SHP77 (cell line): ENCODE data around the gene TAOK3.
A peak's percentile ranks its signal among the peaks of the same experiment; 100 is the strongest.
"Not testable (repeated sequence)": the region's sequence is repeated elsewhere in the genome, so short reads cannot be mapped to it uniquely, and the experiment has no call there.

Experiments
- DNase-seq, 2 experiments: peaks; one replicate each; lab custom pipeline; 2025; lab: John Stamatoyannopoulos, UW

TAOK3 gene

GRCh38 chr12:118137148-118137678 lies 235.5 kb downstream of the TAOK3 start:
- no peak for DNase-seq

- peak in 1 of 2 experiments; percentile 32 for DNase-seq
Measured at GRCh38 chr12:118136559-118137003, 236.1 kb downstream of the TAOK3 start.

- peak; percentile 91 to 95 for DNase-seq
Measured at GRCh38 chr12:118135788-118136558, 236.7 kb downstream of the TAOK3 start, which contains the start of gene PEBP1. Gene PEBP1 (plus strand): TSS chr12:118136124. CDS start chr12:118136210, 86 bp downstream.

GRCh38 chr12:118129436-118129835 lies 243.3 kb downstream of the TAOK3 start:
- DNase-seq: not testable (repeated sequence)

GRCh38 chr12:118127867-118128266 lies 244.8 kb downstream of the TAOK3 start:
- no peak for DNase-seq

GRCh38 chr12:118126119-118126757 lies 246.5 kb downstream of the TAOK3 start:
- DNase-seq: no peak

GRCh38 chr12:118125743-118126118 lies 247.0 kb downstream of the TAOK3 start:
- DNase-seq: no peak

GRCh38 chr12:118124333-118124874 lies 248.3 kb downstream of the TAOK3 start:
- DNase-seq: no peak

- DNase-seq: no peak
Measured at GRCh38 chr12:118122264-118122663, 250.4 kb downstream of the TAOK3 start.

GRCh38 chr12:118120579-118121363 lies 251.9 kb downstream of the TAOK3 start:
- peak; percentile 69 to 79 for DNase-seq

GRCh38 chr12:118119449-118119879 lies 253.2 kb downstream of the TAOK3 start:
- DNase-seq: no peak

- DNase-seq: no peak
Measured at GRCh38 chr12:118109088-118109487, 263.6 kb downstream of the TAOK3 start.

GRCh38 chr12:118107694-118108093 lies 265.0 kb downstream of the TAOK3 start:
- DNase-seq: no peak

GRCh38 chr12:118107011-118107410 lies 265.7 kb downstream of the TAOK3 start:
- no peak for DNase-seq

GRCh38 chr12:118103601-118104382 lies 268.9 kb downstream of the TAOK3 start, which contains the start of gene VSIG10:
Gene VSIG10 (minus strand): TSS chr12:118104011. CDS start chr12:118103671, 340 bp downstream.
- peak; percentile 69 to 74 for DNase-seq

- peak in 1 of 2 experiments; percentile 54 for DNase-seq
Measured at GRCh38 chr12:118103201-118103600, 269.5 kb downstream of the TAOK3 start.

- no peak for DNase-seq
Measured at GRCh38 chr12:118102609-118103008, 270.1 kb downstream of the TAOK3 start.

- no peak for DNase-seq
Measured at GRCh38 chr12:118102070-118102469, 270.6 kb downstream of the TAOK3 start.

GRCh38 chr12:118101051-118101450 lies 271.7 kb downstream of the TAOK3 start:
- DNase-seq: no peak
